GM18511 (cell line): ENCODE data around the gene ERAL1.
"Not testable (repeated sequence)": the region's sequence is repeated elsewhere in the genome, so short reads cannot be mapped to it uniquely, and the experiment has no call there.

Experiments used
- ATAC-seq: cut with Tn5 transposase; IDR thresholded peaks from one replicate; pipeline ENCODE4 v1.9.1; 2021; ENCODE audit warnings: mild to moderate bottlenecking, moderate library complexity; ENCODE audit not compliant: unreplicated experiment

Gene ERAL1

DNA sequence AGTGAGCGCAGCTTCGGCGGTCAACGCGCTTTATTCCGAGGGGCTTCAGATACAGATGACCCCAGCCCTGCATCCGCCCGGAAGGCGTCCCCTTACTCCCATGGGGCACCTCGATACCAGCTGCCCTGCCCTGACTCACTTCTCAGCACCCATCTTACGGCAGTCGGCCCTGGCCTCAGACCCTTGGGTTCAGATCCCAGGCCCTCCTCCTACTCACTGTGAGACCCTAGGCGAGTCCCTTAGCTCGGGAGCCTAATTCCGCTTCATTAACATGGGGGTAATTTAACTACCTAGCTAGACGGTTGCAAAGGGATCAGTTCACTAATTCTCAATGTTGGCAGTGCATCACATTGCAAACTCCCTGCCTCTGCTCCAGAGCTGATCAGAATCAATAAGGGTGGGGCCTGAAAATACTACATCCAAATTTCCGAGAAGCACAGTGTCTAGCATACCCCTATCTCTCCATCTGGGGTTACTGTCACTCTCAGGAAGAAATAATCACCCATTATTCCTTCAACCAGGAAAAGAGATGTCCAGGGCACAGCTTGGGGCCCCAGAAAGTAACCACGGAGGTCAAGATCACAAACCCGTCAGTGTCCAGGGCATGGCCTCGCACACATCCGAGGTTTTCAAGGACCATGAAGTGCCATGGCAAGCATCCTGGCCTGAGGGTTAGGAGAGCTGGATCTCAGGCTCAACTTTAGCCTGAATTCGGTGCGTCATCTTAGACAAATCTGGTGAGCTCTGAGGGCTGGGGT, 43.1 kb downstream of the ERAL1 start:
- ATAC-seq: no peak

- ATAC-seq: no peak
Measured at GRCh38 chr17:28898527-28898955, 43.7 kb downstream of the ERAL1 start.

DNA sequence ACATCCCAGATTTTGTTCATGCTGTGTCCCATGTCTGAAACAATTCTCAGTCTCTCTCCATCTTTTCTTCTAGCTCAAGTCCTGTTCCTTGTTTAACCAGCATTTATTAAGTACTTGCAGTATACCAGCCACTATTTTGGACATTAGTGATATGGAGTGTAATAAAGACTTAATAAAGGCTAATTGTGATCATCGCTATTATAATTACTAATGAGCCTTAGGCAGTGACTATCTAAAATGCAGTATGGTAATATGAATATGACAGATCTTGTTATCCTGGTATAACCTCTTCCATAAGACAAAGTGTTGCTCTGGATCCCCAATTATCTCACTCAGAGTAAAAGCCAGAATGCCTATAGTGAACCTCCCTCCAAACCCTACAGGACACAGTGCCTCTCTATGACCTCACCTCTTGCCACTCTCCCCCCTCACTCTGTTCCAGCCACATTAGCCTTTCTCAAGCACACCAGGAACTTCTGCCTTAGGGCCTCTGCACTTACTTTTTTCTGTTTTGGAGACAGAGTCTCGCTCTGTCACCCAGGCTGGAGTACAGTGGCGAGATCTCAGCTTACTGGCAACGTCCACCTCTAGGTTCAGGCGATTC, 44.5 kb downstream of the ERAL1 start:
- no peak for ATAC-seq

GRCh38 chr17:28900986-28901726, 46.3 kb downstream of the ERAL1 start:
- no peak for ATAC-seq

DNA sequence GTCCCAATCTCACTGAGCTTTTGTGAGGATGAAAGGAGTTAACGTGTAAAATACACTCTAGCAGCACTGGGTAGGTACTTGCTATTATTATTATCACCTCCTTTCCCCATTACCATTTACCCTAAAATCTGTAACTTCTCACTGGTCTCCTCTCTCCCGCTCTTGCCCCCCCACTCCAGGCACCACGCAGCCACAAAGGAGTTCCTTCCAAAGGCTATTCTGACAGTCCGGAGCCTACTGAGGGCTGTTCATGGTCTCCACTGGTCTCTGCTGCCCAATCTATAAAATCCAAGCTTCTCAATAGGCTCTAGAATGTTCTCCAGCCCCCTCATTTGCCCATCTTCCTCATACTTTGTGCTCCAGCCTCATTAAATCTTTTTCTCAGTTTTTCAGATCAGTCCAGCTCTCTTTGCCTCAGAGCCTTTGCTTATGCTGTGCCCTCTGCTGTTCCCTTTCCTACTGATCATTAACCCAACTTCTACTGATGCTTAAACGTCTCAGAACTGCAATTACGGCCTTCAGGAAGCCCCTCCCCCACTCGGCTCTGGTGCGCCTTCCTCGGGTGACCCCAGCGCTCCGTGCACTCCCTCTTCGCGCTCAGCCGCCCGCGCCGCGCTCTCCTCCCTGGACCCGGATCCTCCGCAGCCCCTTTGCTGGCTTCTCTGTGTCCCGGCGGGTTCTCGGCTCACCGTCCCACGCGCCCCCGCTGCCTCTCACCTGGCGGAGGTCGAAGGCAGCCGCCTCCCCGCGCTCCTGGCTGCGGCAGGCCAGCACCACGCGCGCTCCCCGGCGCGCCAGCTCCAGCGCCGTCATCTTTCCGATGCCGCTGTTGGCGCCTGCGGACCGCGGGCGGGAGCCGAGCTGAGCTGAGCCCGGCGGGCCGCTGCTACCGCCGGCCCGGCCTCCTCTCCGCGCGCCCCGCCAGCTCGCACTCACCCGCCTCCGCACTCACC, 47.3 kb downstream of the ERAL1 start:
- peak; percentile 21 for ATAC-seq

GRCh38 chr17:28902819-28903545, 48.2 kb downstream of the ERAL1 start, which contains the start of gene DHRS13:
DHRS13 (minus strand) TSS chr17:28903079; CDS start chr17:28902944, 135 bp downstream.
- ATAC-seq: peak; percentile 90

DNA sequence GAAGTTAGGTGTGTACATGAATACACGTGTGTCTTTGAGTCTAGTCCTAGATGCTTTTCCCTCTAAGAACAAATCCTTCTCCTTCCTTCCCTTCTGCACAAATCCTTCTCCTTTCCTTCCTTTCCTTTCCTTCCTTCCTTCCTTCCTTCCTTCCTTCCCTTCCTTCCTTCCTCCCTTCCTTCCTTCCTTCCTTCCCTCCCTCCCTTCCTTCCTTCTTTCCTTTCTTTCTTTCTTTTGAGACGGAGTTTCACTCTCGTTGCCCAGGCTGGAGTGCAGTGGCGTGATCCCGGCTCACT, 48.7 kb downstream of the ERAL1 start:
- not testable (repeated sequence) for ATAC-seq

DNA sequence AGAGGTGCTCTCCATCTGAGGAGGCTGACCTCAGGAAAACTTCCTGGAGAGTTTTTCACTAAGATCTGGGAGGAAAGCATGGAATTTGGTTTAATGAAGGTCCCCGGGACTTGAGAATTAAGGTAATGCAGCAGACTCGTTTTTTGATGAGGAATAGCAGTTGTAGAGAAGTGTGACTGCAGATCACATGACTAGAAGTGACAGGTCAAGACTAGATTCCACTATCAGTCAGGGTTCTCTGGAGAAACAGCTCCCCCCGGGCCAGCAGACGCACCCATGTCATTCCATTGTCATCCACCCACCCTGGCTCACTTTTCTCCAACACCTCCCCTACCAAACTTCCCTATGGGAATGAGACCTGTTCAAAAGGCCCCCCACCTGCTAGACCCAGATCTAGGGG, 50.0 kb downstream of the ERAL1 start:
- no peak for ATAC-seq

DNA sequence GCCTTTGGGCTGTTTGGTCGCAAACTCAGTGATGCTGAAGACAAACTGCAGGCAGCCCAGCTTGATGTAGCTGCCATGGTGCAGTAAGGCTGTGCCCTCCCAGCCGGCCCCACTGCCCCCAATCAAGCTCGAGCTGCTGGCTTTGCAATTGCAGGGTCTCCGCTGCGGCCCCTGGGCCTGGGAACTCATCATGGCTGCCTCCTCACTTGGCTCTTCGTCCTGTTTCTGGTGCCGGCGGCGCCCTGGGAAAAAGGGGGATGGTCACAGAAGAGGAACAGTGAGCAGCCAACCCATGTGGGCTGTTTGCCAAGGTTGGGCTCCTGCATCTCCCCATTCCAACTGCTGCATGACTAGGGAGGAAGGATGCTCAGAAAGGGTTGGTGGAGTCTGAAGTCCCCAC, 51.5 kb downstream of the ERAL1 start:
- ATAC-seq: no peak

GRCh38 chr17:28906706-28907438, 52.1 kb downstream of the ERAL1 start:
- ATAC-seq: no peak

DNA sequence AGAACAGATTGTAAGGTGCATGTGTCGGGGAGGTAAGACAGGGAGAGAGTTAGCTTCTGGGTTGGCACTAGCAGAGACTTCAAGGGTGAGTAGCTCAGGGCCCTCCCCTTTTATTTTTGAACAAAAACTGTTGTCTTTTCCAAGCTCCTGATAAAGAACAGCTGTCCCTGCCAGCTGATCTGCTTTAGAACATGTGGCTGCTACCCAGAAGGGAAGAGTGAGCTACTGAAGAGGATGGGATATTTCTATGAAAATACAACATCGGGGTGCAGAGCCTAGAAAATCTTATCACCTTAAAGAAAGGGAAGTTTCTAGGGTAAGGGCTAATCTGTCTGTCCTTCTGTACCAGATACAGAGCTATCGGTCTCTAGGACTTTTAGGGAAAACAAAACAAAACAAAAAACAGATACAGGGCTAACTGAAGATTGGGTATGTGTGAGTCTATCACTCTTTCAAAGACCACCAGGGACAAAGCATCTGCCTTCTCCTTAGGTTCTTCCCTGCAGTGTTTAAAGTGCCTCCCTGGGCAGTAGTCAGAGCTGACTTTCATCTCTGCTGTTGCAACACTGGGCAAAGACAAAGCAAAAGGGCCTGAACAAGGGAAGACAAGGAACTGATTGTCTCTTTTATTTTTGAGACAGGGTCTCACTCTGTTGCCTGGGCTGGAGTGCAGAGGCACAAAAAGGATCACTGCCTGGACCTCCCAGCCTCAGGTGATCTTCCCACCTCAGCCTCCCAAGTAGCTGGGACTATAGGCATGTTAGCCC, 53.1 kb downstream of the ERAL1 start:
- ATAC-seq: no peak

DNA sequence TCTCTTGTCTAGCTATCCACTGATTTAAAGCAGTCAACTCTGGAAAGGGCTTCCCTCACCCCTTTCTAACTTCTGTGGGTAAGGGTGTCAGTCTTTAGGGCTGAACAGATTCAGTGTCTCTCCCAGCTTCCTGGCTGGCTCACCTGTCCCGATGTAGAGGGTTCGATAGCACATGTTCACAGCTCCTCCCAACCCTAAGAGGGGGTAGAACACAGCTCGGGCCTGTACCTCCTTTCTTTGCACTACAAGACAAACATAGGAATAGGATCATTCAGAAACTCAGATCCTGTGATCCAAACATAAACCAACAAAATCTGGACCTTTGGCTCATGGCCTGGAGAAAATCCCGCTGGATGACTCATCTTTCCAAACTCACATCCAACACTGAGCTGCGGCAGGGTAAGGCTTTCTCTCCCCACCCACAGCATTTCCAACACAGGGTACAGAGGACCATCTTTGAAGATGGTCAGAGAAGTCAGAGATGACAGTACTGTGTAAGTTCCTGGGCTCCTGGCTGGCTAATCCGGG, 53.9 kb downstream of the ERAL1 start:
- no peak for ATAC-seq

GRCh38 chr17:28910534-28910933, 55.7 kb downstream of the ERAL1 start:
- ATAC-seq: no peak
